ENCODE data around the gene SHB.
A peak's percentile ranks its signal among the peaks of the same experiment; 100 is the strongest.

SHB gene

GRCh38 chr9:38086496-38086895 is 17.5 kb upstream of the SHB start:
- no peak for DNase-seq (ENCODE audit: low spot score)

- no peak for DNase-seq (ENCODE audit: low spot score)
Observed at GRCh38 chr9:38085308-38085707, 16.3 kb upstream of the SHB start.

GRCh38 chr9:38084556-38084880 is 15.5 kb upstream of the SHB start:
- DNase-seq (ENCODE audit: low spot score) = no peak

- DNase-seq (ENCODE audit: low spot score) = peak; percentile 47
Observed at GRCh38 chr9:38083858-38084555, 15.0 kb upstream of the SHB start.

- peak; percentile 55 for DNase-seq (ENCODE audit: low spot score)
Observed at GRCh38 chr9:38082446-38083287, 13.6 kb upstream of the SHB start.

- DNase-seq (ENCODE audit: low spot score) = no peak
Observed at GRCh38 chr9:38081356-38082108, 12.5 kb upstream of the SHB start.

GRCh38 chr9:38079461-38080031 is 10.5 kb upstream of the SHB start:
- no peak for DNase-seq (ENCODE audit: low spot score)

- no peak for DNase-seq (ENCODE audit: low spot score)
Observed at GRCh38 chr9:38075272-38075671, 6.2 kb upstream of the SHB start.

GRCh38 chr9:38074441-38074961 is 5.5 kb upstream of the SHB start:
- DNase-seq (ENCODE audit: low spot score) = peak; percentile 66

GRCh38 chr9:38073882-38074281 is 4.9 kb upstream of the SHB start:
- DNase-seq (ENCODE audit: low spot score) = no peak

GRCh38 chr9:38071470-38072134 is 2.6 kb upstream of the SHB start:
- no peak for DNase-seq (ENCODE audit: low spot score)

- peak; percentile 45 for DNase-seq (ENCODE audit: low spot score)
Observed at GRCh38 chr9:38067859-38068681, 957 bp downstream of the SHB start.

- peak; percentile 60 for DNase-seq (ENCODE audit: low spot score)
Observed at GRCh38 chr9:38066914-38067858, 1.8 kb downstream of the SHB start.

GRCh38 chr9:38066197-38066913 is 2.7 kb downstream of the SHB start:
- no peak for DNase-seq (ENCODE audit: low spot score)

- DNase-seq (ENCODE audit: low spot score) = no peak
Observed at GRCh38 chr9:38065369-38066075, 3.5 kb downstream of the SHB start.

- DNase-seq (ENCODE audit: low spot score) = no peak
Observed at GRCh38 chr9:38064842-38065368, 4.1 kb downstream of the SHB start.

- DNase-seq (ENCODE audit: low spot score) = no peak
Observed at GRCh38 chr9:38063363-38063707, 5.7 kb downstream of the SHB start.

Measured in GM03348 (cell line).